GM19395 (cell line): Measurements from ENCODE around the gene OR6N1.

Source experiments
- ATAC-seq: cut with Tn5 transposase; IDR thresholded peaks from one replicate; pipeline ENCODE4 v1.9.1; 2021; ENCODE audit warnings: mild to moderate bottlenecking, moderate library complexity; ENCODE audit not compliant: unreplicated experiment

Gene OR6N1

DNA sequence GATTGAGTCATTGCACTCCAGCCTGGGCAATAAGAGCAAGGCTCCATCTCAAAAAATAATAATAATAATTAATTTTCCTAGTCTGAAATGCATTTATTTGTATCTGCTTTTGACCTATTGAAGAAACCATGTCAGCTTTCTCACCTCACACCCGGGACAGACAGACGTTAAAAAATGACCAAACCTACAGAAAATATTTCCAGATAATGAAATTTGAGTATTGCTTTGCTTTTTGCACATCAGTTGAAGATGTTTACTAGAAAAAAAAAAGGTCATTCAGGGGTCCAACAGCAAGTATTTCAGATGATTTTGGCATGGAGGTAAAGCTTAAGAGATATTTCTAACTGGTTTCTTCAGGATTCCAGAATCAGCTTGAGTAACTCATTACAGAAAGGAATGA, 17.6 kb downstream of the OR6N1 start, which contains the start of gene OR6K6:
TSS of gene OR6K6 (plus strand) at position 301 of the 400 bp plus-strand sequence. CDS start 168 bp downstream, outside the sequence.
- ATAC-seq: no peak

DNA sequence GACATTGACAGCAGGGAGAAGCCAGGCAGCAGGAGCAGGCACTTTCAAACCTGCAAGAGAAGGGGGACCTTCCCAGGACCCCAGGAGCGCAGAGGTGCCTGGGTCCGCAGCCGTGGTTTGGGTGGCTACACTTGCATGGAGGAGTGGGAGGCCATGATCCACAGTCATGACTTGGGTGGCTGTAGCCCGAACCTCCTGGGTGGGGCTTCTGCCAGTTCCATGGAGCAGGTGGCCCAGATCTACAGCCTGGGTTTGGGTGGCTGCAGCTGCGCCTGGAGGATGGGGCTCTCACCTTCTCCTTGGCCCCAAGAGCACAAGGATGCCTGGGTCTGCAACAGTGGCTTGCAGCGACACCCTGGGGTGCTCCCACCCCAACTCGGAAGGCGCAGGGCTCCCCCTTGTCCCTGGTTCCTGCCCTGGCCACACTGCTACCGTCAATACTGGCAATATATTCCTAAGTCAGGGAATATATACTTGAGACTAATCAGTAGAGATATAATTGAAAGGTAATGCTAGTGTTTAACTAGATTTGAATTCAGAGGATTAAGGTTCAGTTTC, 19.8 kb downstream of the OR6N1 start:
- ATAC-seq: no peak

DNA sequence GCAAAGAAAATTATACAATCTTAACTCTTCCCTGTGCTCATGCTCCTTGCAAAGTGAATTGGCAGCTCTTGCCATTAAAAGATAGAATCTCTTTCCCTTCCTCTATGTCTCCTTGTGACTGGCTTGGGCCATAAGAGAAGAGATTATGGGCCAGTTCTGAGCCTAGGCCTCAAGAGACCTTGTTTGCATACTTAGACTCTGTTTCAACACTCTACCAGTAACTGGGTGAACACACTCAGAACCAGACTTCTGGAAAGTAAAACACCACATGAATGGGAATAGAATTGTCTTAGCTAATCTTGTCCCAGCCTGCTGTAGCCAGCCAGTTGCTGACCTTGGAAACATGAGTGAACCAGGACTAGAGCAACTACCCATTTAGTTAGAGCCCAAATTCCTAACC, 36.1 kb downstream of the OR6N1 start:
- ATAC-seq: no peak

DNA sequence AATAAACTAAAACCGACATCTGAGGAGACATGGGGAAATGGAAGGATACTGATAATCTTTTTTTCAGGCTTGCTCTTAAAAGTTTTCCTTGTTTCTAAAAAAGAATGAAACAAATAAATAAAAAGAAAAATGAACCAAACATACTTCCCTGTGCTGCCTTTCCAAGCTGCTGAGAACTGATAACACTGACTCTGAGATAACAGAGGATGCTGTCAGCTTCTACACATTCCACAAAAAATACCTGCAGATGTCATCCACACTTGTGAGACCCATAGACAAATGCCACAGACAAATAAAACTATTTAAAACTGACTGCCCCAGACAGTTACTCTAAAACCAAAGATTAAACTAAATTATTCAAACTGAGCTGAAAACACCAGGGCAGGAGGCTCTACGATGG, 39.5 kb downstream of the OR6N1 start:
- ATAC-seq: no peak

DNA sequence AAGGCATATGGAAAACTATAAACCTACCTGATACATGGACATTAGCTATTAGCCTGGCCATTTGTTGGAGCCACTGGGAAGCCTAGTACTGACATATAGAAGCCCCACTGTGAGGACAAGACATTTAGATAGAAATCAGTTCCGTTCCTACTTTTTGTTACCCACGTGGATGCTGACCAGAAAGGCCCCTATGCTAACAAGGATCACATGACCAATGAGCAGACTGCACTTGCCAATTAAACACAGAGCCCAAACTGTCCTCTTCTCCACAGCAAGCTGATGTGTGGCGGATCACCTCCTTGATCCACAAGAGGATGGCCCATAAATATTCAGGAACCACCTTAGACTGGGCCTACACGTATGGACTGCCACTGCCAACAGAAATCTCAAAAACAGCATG, 40.3 kb downstream of the OR6N1 start:
- no peak for ATAC-seq

DNA sequence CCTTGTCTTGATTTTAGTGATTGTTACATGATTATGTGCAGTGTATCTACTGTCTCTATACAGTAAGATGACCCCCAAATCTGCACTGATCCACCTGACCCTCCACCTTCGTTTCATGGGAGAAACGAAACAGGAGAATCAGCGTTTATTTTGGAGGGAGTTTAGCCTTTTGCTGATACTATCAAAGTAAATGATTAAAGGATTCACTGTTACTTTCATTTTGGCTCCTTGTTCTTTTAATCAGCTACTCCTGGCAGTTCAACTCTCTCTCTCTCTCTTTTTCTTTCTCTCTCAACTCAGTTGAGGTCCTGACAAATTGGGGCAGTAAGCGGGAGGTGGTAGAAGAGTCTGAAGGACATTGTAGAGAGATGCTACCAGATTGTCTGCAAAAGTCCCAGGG, 41.5 kb downstream of the OR6N1 start:
- ATAC-seq: no peak

DNA sequence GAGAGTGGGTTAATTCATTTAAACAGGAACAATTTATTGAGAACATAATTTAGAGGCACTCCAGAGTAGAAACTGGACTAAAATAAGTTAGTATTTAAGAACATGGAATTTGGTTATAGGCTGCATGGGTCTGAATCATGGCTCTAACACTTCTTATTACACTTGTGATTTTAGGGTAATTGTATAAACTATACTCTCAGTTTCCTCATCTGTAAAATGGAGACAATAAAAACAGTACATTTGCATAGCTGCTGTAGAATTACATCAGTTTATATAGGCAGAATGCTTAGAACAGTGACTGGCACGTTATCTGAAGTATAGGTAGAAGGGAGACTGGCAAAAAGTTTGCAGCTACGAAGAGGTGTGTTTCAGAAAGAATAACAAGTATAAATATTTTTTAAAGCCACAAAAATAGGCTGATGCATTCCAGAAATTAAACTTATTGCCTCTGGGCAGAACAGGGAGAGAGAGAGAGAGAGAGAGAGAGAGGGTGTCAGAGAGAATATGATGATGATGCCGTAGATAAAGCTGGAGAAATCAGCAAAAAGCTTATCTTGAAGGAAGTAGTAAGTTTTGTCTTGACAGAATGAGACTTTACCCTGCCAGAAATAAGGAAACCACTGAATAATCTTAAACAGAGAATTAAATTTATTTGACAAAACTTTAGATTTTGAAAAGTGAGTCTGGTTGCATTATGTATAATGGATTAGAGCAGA, 43.3 kb downstream of the OR6N1 start:
- no peak for ATAC-seq

DNA sequence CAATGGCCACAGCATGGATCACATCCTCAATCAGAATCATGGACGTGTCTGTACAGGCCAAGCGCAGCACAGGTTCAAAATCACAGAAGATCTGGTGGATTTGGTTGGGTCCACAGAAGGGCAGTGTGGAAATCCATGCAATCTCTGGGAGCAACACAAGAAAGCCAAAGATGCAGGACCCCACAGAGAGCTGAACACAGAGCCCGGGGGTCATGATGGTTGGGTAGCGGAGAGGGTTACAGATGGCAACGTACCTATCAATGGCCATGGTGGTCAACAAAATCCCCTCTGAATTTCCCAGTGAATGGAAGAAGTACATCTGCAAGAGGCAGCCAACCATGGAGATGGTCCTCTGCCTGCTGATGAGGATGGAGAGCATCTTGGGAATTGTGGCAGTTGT, 47.6 kb downstream of the OR6N1 start:
- no peak for ATAC-seq

DNA sequence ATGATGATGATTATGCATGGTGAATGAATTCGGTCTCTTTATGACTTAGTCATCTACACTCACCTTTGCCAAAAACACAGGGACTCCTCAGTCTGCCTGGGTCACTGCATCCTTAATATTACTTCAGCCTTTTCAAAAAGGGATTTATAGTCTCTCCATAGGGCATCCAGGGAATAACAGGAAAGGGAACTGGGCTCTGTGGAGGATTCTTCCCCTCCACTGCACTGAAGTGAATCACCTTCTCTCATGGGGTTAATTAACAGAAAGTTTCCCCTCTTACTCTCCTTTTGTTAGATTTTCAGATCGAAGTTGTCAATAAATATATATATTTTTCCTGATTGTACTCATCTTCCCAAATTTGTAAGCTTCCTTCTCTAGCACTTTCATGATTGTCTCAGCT, 51.4 kb downstream of the OR6N1 start, which contains the start of gene OR6K3:
TSS of gene OR6K3 (minus strand) at position 101 of the 400 bp plus-strand sequence. CDS start 2,605 bp downstream, outside the sequence.
- ATAC-seq: no peak

DNA sequence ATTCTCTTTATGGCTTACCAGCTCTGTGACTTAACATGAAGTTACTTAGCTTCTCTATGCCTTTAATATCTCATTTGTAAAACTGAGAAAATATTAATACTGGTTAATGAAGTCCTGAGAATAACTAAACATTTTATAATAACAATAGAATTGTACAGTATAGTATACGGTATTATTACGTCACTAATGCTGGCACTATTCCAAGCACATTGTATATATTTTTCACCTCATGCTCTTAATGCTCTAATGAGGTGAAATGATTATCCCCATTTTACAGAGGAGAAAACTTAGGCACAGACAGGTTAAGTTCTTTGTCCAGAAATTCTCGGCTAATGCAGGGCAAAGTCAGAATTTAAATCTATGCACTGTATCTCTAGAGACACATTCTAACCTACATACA, 52.3 kb downstream of the OR6N1 start:
- ATAC-seq: no peak

DNA sequence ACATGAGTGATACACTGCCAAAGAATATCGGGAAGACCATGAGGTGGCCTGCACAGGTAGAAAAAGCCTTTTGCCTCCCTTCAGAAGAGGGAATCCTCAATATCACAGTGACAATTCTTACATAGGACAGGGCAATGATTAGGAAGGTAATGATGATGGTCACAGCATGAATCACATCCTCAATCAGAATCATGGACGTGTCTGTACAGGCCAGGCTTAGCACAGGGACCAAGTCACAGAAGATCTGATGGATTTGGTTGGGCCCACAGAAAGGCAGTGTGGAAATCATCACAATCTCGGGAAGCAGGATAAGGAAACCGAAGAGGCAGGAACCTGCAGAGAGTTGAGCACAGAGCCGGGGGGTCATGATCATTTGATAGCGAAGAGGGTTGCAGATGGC, 54.7 kb downstream of the OR6N1 start:
- no peak for ATAC-seq

DNA sequence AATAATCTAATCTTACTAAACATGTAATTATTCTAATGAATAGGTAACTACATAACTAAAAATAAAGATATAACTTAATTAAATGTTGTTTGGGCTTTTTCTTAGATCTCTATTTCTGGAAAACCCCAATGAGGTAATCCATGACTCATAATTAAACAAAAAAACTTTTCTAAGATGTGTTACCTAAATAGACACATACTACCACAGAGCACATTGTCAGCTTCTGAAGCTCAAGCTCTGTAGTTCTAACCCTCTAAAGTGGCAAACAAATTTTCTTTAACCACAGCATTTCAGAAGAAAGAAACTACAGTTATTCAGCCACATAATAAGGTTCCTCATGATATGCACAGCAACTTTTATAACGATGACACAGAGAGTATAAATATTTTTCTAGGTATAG, 55.7 kb downstream of the OR6N1 start:
- peak; percentile 70 for ATAC-seq

DNA sequence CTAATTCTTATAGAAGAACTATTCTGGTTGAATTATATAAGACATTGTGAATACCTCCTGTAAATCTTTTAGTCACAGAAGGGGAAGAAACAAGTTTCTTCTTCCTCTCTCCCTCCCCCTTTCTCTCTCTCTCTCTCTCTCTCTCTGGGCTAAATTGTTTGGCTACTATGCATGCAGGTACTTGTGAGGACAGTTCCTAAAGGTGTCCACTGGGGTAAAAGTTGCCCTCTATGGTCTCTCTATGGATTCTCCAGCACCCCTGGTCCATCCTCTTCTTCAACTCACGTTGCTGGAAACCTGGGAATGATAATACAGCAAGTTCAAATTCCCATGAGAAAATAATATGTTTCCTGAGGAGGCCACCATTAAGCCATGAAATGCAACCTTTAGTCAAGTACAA, 57.2 kb downstream of the OR6N1 start:
- no peak for ATAC-seq
